ENCODE data around the gene EXOC3L4. TPM values are rescaled to one million over a fixed set of nuclear protein-coding genes. Genes with fewer than 3 reads are reported as not detected.

The EXOC3L4 gene
- total and polyA plus RNA-seq, 4 experiments from 2014 or later = not detected

DNA sequence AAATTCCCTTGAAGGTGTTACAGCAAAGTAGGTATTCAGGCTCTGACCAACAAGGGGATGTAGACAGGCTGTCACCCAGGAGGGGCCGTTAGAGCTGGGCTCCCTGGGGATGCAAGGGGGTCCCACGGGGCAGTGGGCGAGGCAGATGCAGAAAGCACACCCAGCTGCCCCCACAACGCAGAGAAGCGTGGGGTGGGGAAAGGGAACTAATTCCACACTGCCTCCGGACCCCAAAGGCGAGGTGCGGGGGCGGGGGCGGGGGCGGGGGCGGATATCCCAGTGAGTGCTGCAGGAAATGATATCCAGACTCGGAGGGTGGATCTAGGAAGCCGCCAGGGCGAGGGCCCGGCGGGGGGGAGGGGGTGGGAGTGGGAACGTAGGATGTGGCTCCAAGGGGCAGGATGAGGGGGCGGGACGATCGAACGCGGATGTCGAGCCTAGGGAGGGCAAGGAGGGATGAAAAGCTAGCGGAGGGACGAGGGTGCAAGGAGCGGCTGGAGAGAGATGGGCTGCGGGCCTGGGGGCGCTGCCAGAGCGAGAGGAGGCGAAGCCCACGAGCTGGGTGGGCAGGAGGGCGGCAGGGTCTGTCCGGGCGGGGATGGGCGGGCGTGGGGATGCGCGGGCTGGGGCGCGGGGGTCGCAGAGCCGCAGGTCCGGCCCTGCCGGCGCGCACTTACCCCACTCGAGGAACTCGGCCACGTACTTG lies 38.0 kb upstream of the EXOC3L4 start:
- ChIA-PET POLR2A (ENCODE audit: partially characterized antibody) (interaction anchor here (0.5 to 1.0 kb wide), 2 partner anchors 18 to 277 kb away, joined by 3 read pairs; partner anchors contain the start of gene EIF5), CTCF (ENCODE audit: partially characterized antibody) (interaction anchor here (1.9 kb wide), 1 partner anchor 362 kb away, joined by 4 read pairs; no protein-coding TSS in a partner anchor)
- no peaks in the 10 kb centered on the region for H3K9me3 ChIP-seq (ENCODE audit: control insufficient read depth in 1 of 2, low read length in 2 of 2)
- Mint-ChIP-seq H3K9me3 (peaks cover 0 to 2% (median 0%) of the 10 kb centered on the region in 8 donors), H3K4me1 (peaks cover 9 to 13% (median 11%) of the 10 kb centered on the region in 4 donors), H3K4me3 (peak overlapping the region; percentile 61 to 86 (median 79)), H3K36me3 (no peaks in the 10 kb centered on the region), H3K27ac (peak overlapping the region in 3 of 7 donors; percentile 16 to 88 (median 39)), H3K27me3 (peaks cover 6 to 10% of the 10 kb centered on the region in 2 donors)
- peaks cover 6% of the 10 kb centered on the region for H3K4me1 ChIP-seq (ENCODE audit: insufficient read depth, low read length)
- H3K4me3 ChIP-seq (ENCODE audit: low read length in 2 of 2) = no peak overlapping the region
- no peaks in the 10 kb centered on the region for H3K36me3 ChIP-seq (ENCODE audit: insufficient read depth, low read length)
- DNase-seq = no peak
- intact Hi-C loops (cut with micrococcal nuclease) = loop anchor here (1.0 to 10.0 kb wide), 2 partner anchors 19 to 282 kb away; partner anchors contain the start of gene TRAF3
- H3K27me3 ChIP-seq (ENCODE audit: insufficient read depth, low read length) = no peaks in the 10 kb centered on the region
- no peak overlapping the region for H3K27ac ChIP-seq (ENCODE audit: low read depth, low read length)

- ChIA-PET POLR2A (ENCODE audit: partially characterized antibody) (interaction anchor here (1.0 to 1.2 kb wide), 2 partner anchors 108 to 277 kb away, joined by 3 to 4 read pairs; partner anchors contain the start of gene EIF5), CTCF (ENCODE audit: partially characterized antibody) (interaction anchor here (1.9 kb wide), 1 partner anchor 363 kb away, joined by 4 read pairs; no protein-coding TSS in a partner anchor)
- no peak overlapping the region for H3K4me3 ChIP-seq (ENCODE audit: low read length in 2 of 2)
- peaks cover 6% of the 10 kb centered on the region for H3K4me1 ChIP-seq (ENCODE audit: insufficient read depth, low read length)
- Mint-ChIP-seq H3K27ac (no peak overlapping the region), H3K9me3 (peaks cover 0 to 2% (median 0%) of the 10 kb centered on the region in 8 donors), H3K4me1 (peaks cover 9 to 13% (median 11%) of the 10 kb centered on the region in 4 donors), H3K27me3 (peaks cover 6 to 10% of the 10 kb centered on the region in 2 donors), H3K36me3 (no peaks in the 10 kb centered on the region), H3K4me3 (peak overlapping the region in 1 of 8 donors; percentile 64)
- intact Hi-C loops (cut with micrococcal nuclease) = loop anchor here (1.0 to 10.0 kb wide), 2 partner anchors 18 to 282 kb away; partner anchors contain the start of gene TRAF3
- H3K27me3 ChIP-seq (ENCODE audit: insufficient read depth, low read length) = no peaks in the 10 kb centered on the region
- H3K36me3 ChIP-seq (ENCODE audit: insufficient read depth, low read length) = no peaks in the 10 kb centered on the region
- no peak for DNase-seq
- no peak overlapping the region for H3K27ac ChIP-seq (ENCODE audit: low read depth, low read length)
- no peaks in the 10 kb centered on the region for H3K9me3 ChIP-seq (ENCODE audit: control insufficient read depth in 1 of 2, low read length in 2 of 2)
Measured at GRCh38 chr14:103057028-103057371, 37.5 kb upstream of the EXOC3L4 start.

- Mint-ChIP-seq H3K27ac (peak within 1 kb of the TSS in 2 of 7 donors; percentile 39 to 57), H3K36me3 (no peaks in the 10 kb centered on the region), H3K9me3 (peaks cover 0 to 2% (median 0%) of the 10 kb centered on the region in 8 donors), H3K27me3 (peaks cover 6 to 10% of the 10 kb centered on the region in 2 donors), H3K4me1 (peaks cover 9 to 13% (median 11%) of the 10 kb centered on the region in 4 donors), H3K4me3 (peak within 1 kb of the TSS; percentile 66 to 86 (median 79))
- Histone ChIP-seq H3K9me3 (ENCODE audit: control insufficient read depth in 1 of 2, low read length in 2 of 2) (no peaks in the 10 kb centered on the region), H3K4me1 (ENCODE audit: insufficient read depth, low read length) (peaks cover 6% of the 10 kb centered on the region), H3K27me3 (ENCODE audit: insufficient read depth, low read length) (no peaks in the 10 kb centered on the region), H3K4me3 (ENCODE audit: low read length in 2 of 2) (peak within 1 kb of the TSS in 1 of 2 donors; percentile 47), H3K36me3 (ENCODE audit: insufficient read depth, low read length) (no peaks in the 10 kb centered on the region), H3K27ac (ENCODE audit: low read depth, low read length) (no peak within 1 kb of the TSS)
- DNase-seq = peak; percentile 58 to 66 (median 64)
- POLR2A ChIA-PET (ENCODE audit: partially characterized antibody) = interaction anchor here (1.0 to 1.2 kb wide), 2 partner anchors 108 to 276 kb away, joined by 3 to 4 read pairs; partner anchors contain the start of gene EIF5
- CTCF ChIA-PET (ENCODE audit: partially characterized antibody) = no interaction called here
- intact Hi-C loops (cut with micrococcal nuclease) = loop anchor here (1.0 to 10.0 kb wide), 2 partner anchors 18 to 283 kb away; partner anchors contain the start of gene TRAF3
Measured at GRCh38 chr14:103057372-103058163, 37.0 kb upstream of the EXOC3L4 start, which contains the start of gene CDC42BPB. CDC42BPB (minus strand) TSS chr14:103057549; CDS start chr14:103057173, 376 bp downstream.

DNA sequence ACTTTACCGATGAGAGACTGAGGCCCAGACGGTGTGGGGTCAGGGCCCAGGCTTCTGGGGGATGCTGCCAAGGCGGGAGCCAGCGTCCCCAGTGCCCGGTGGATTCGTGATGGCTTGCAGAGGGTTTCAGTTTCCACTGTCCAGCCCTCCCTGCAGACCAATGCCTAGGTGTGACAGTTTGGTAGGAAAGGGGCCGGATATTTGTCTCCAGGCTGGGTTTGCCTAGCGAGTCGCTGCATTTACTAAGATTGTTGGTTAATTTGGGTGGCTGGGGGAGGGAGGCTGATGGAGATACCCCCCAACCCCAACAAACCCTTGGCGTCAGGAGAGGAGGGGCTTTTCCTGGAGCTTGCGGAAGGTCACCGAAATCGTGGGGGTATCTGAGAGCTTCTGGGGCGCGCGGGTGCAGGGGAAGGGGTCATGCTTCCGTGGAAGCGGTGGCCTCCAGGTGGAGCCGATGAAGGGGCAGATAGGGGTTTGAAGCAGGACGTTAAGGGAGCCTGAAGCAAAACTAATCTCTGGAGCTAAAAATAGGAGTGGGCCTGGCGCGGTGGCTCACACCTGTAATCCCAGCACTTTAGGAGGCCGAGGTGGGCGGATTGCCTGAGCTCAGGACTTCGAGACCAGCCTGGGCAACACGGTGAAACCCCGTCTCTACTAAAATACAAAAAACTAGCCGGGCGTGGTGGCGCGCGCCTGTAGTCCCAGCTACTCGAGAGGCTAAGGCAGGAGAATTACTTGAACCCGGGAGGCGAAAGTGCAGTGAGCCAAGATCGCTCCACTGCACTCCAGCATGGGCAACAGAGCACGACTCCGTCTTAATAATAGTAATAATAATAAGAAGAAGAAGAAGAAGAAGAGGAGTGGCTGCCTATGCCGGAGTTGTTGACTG lies 36.1 kb upstream of the EXOC3L4 start:
- H3K27me3 Mint-ChIP-seq = peaks cover 6 to 10% of the 10 kb centered on the region in 2 donors
- intact Hi-C loops (cut with micrococcal nuclease) = loop anchor here (10.0 kb wide), 1 partner anchor 284 kb away; the partner anchor contains the start of gene TRAF3
- CTCF ChIA-PET (ENCODE audit: partially characterized antibody) = no interaction called here

GRCh38 chr14:103059556-103059955 lies 35.0 kb upstream of the EXOC3L4 start:
- H3K4me3 ChIP-seq (ENCODE audit: low read length in 2 of 2) = no peak overlapping the region
- H3K9me3 ChIP-seq (ENCODE audit: control insufficient read depth in 1 of 2, low read length in 2 of 2) = no peaks in the 10 kb centered on the region
- H3K36me3 ChIP-seq (ENCODE audit: insufficient read depth, low read length) = no peaks in the 10 kb centered on the region
- peaks cover 0 to 2% (median 0%) of the 10 kb centered on the region in 8 donors for H3K9me3 Mint-ChIP-seq
- peaks cover 6% of the 10 kb centered on the region for H3K4me1 ChIP-seq (ENCODE audit: insufficient read depth, low read length)
- H3K27me3 ChIP-seq (ENCODE audit: insufficient read depth, low read length) = no peaks in the 10 kb centered on the region
- peaks cover 9 to 13% (median 11%) of the 10 kb centered on the region in 4 donors for H3K4me1 Mint-ChIP-seq
- peaks cover 6 to 10% of the 10 kb centered on the region in 2 donors for H3K27me3 Mint-ChIP-seq
- intact Hi-C loops (cut with micrococcal nuclease) = loop anchor here (10.0 kb wide), 1 partner anchor 285 kb away; the partner anchor contains the start of gene TRAF3
- no peak overlapping the region for H3K27ac ChIP-seq (ENCODE audit: low read depth, low read length)
- no peaks in the 10 kb centered on the region for H3K36me3 Mint-ChIP-seq
- POLR2A ChIA-PET (ENCODE audit: partially characterized antibody) = no interaction called here
- CTCF ChIA-PET (ENCODE audit: partially characterized antibody) = no interaction called here
- H3K27ac Mint-ChIP-seq = no peak overlapping the region
- H3K4me3 Mint-ChIP-seq = peak overlapping the region in 1 of 8 donors; percentile 31
- no peak for DNase-seq

More for the DNA sequence above, 36.1 kb upstream of the EXOC3L4 start:
- POLR2A ChIA-PET (ENCODE audit: partially characterized antibody) = interaction anchor here (1.2 kb wide), 1 partner anchor 109 kb away, joined by 4 read pairs; no protein-coding TSS in a partner anchor
- Histone ChIP-seq H3K4me3 (ENCODE audit: low read length in 2 of 2) (peak overlapping the region in 1 of 2 donors; percentile 47), H3K9me3 (ENCODE audit: control insufficient read depth in 1 of 2, low read length in 2 of 2) (no peaks in the 10 kb centered on the region), H3K4me1 (ENCODE audit: insufficient read depth, low read length) (peaks cover 6% of the 10 kb centered on the region), H3K27me3 (ENCODE audit: insufficient read depth, low read length) (no peaks in the 10 kb centered on the region), H3K27ac (ENCODE audit: low read depth, low read length) (no peak overlapping the region), H3K36me3 (ENCODE audit: insufficient read depth, low read length) (no peaks in the 10 kb centered on the region)
- Mint-ChIP-seq H3K9me3 (peaks cover 0 to 2% (median 0%) of the 10 kb centered on the region in 8 donors), H3K36me3 (no peaks in the 10 kb centered on the region), H3K27ac (peak overlapping the region in 3 of 7 donors; percentile 57 to 62 (median 59)), H3K4me3 (peak overlapping the region; percentile 60 to 77 (median 71)), H3K4me1 (peaks cover 9 to 13% (median 11%) of the 10 kb centered on the region in 4 donors)
- no peak for DNase-seq

DNA sequence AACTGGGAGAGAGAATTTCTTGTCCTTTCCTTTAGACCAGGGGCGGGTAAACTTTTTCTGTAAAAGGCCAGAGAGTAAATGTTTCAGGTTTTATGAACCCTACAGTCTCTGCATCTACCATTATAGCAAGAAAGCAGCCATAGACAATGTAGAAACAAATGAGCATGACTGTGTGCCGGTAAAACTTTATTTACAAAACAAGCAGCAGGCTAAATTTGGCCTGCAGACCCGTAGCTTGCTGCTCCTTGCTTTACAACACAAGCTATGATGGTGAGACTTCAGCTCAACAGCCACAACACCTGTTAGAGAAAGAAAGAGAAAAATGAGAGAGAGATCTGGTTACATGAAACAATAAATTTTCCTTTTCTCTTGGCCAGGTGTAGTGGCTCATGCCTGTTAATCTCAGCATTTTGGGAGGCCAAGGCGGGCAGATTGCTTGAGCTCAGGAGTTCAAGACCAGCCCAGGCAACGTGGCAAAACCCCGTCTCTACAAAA lies 33.0 kb upstream of the EXOC3L4 start:
- no peak overlapping the region for H3K27ac Mint-ChIP-seq
- POLR2A ChIA-PET (ENCODE audit: partially characterized antibody) = no interaction called here
- H3K9me3 Mint-ChIP-seq = no peaks in the 10 kb centered on the region

More for the DNA sequence above, 33.0 kb upstream of the EXOC3L4 start:
- intact Hi-C loops (cut with micrococcal nuclease) = no loop called here
- Histone ChIP-seq H3K27ac (ENCODE audit: low read depth, low read length) (no peak overlapping the region), H3K4me1 (ENCODE audit: insufficient read depth, low read length) (peaks cover 6% of the 10 kb centered on the region), H3K4me3 (ENCODE audit: low read length in 2 of 2) (no peak overlapping the region), H3K9me3 (ENCODE audit: control insufficient read depth in 1 of 2, low read length in 2 of 2) (no peaks in the 10 kb centered on the region), H3K36me3 (ENCODE audit: insufficient read depth, low read length) (no peaks in the 10 kb centered on the region), H3K27me3 (ENCODE audit: insufficient read depth, low read length) (no peaks in the 10 kb centered on the region)
- Mint-ChIP-seq H3K4me1 (peaks cover 0 to 6% (median 3%) of the 10 kb centered on the region in 4 donors), H3K4me3 (no peak overlapping the region), H3K36me3 (no peaks in the 10 kb centered on the region), H3K27me3 (peaks cover 3 to 7% of the 10 kb centered on the region in 2 donors)
- CTCF ChIA-PET (ENCODE audit: partially characterized antibody) = interaction anchor here (2.4 kb wide), 1 partner anchor 15 kb away, joined by 6 read pairs; no protein-coding TSS in a partner anchor
- no peak for DNase-seq

All from CD4-positive, alpha-beta memory T cell (primary cell).